ENCODE results near the gene FNBP1L. TPM values are rescaled to one million over a fixed set of nuclear protein-coding genes. Genes with fewer than 3 reads are reported as not detected.

Gene FNBP1L
- polyA plus RNA-seq, 1 donor (not counting 4 experiments of a cell fraction or from before 2014, with no cell fraction given), result 22.9 TPM

GRCh38 chr1:93434987-93435386 lies 12.9 kb upstream of the FNBP1L start:
- TF ChIP-seq CTCF (optimal IDR thresholded peaks at IDR 0.05 in 1 of 3, IDR thresholded peaks at IDR 0.05 in 1 of 3, conservative IDR thresholded peaks at IDR 0.05 in 1 of 3; ENCODE audit: extremely low read depth in 1 of 3, insufficient read depth in 2 of 3, low read length in 3 of 3), result no peak
- TF ChIP-seq EZH2 (IDR thresholded peaks at IDR 0.05; ENCODE audit: low read length), result no peak
- Histone ChIP-seq H3K4me3 (ENCODE audit: control insufficient read depth in 2 of 3, extremely low read depth in 1 of 3, insufficient read depth in 2 of 3, low read depth in 1 of 3, low read length in 3 of 3) (no peak overlapping the region), H4K20me1 (ENCODE audit: control insufficient read depth, extremely low read depth, insufficient read depth, low read length) (no peaks in the 10 kb centered on the region), H3K9ac (ENCODE audit: control insufficient read depth, extremely low read depth, insufficient read depth, low read length) (no peak overlapping the region), H3K79me2 (ENCODE audit: control insufficient read depth, insufficient read depth, low read length) (no peaks in the 10 kb centered on the region), H3K27me3 (ENCODE audit: control insufficient read depth, extremely low read depth, insufficient read depth, low read length) (peaks cover 9% of the 10 kb centered on the region), H3K9me3 (ENCODE audit: control insufficient read depth, low read depth, low read length) (no peaks in the 10 kb centered on the region), H2AFZ (ENCODE audit: control insufficient read depth, low read length) (no peak overlapping the region), H3K36me3 (ENCODE audit: control insufficient read depth in 2 of 2, extremely low read depth in 1 of 2, insufficient read depth in 2 of 2, low read length in 2 of 2) (no peaks in the 10 kb centered on the region), H3K9me1 (ENCODE audit: control insufficient read depth, extremely low read depth, insufficient read depth, low read length) (no peaks in the 10 kb centered on the region), H3K4me2 (ENCODE audit: control insufficient read depth, extremely low read depth, insufficient read depth, low read depth, low read length) (no peak overlapping the region), H3K27ac (ENCODE audit: control insufficient read depth, insufficient read depth, low read length) (no peak overlapping the region), H3K4me1 (ENCODE audit: control insufficient read depth, extremely low read depth, insufficient read depth, low read length) (no peaks in the 10 kb centered on the region)
- no peak for FAIRE-seq
- DNase-seq (ENCODE audit: low read depth, low spot score), result no peak
- dilution Hi-C loops (cut with MboI; ENCODE audit: extremely low pct_ligation_motif_present, low sequenced_read_pairs), result no loop called here

- Histone ChIP-seq H3K9ac (ENCODE audit: control insufficient read depth, extremely low read depth, insufficient read depth, low read length) (no peak overlapping the region), H3K9me3 (ENCODE audit: control insufficient read depth, low read depth, low read length) (no peaks in the 10 kb centered on the region), H3K36me3 (ENCODE audit: control insufficient read depth in 2 of 2, extremely low read depth in 1 of 2, insufficient read depth in 2 of 2, low read length in 2 of 2) (no peaks in the 10 kb centered on the region), H4K20me1 (ENCODE audit: control insufficient read depth, extremely low read depth, insufficient read depth, low read length) (no peaks in the 10 kb centered on the region), H3K79me2 (ENCODE audit: control insufficient read depth, insufficient read depth, low read length) (no peaks in the 10 kb centered on the region), H3K27ac (ENCODE audit: control insufficient read depth, insufficient read depth, low read length) (no peak overlapping the region), H3K4me3 (ENCODE audit: control insufficient read depth in 2 of 3, extremely low read depth in 1 of 3, insufficient read depth in 2 of 3, low read depth in 1 of 3, low read length in 3 of 3) (no peak overlapping the region), H3K4me2 (ENCODE audit: control insufficient read depth, extremely low read depth, insufficient read depth, low read depth, low read length) (no peak overlapping the region), H3K4me1 (ENCODE audit: control insufficient read depth, extremely low read depth, insufficient read depth, low read length) (no peaks in the 10 kb centered on the region), H3K9me1 (ENCODE audit: control insufficient read depth, extremely low read depth, insufficient read depth, low read length) (no peaks in the 10 kb centered on the region), H3K27me3 (ENCODE audit: control insufficient read depth, extremely low read depth, insufficient read depth, low read length) (peaks cover 9% of the 10 kb centered on the region), H2AFZ (ENCODE audit: control insufficient read depth, low read length) (no peak overlapping the region)
- dilution Hi-C loops (cut with MboI; ENCODE audit: extremely low pct_ligation_motif_present, low sequenced_read_pairs), result no loop called here
- no peak for FAIRE-seq
- DNase-seq (ENCODE audit: low read depth, low spot score), result no peak
- TF ChIP-seq CTCF (optimal IDR thresholded peaks at IDR 0.05 in 1 of 3, IDR thresholded peaks at IDR 0.05 in 1 of 3, conservative IDR thresholded peaks at IDR 0.05 in 1 of 3; ENCODE audit: extremely low read depth in 1 of 3, insufficient read depth in 2 of 3, low read length in 3 of 3), result no peak
- TF ChIP-seq EZH2 (IDR thresholded peaks at IDR 0.05; ENCODE audit: low read length), result no peak
Observed at GRCh38 chr1:93435443-93435842, 12.5 kb upstream of the FNBP1L start.
